HCT116 (cell line): ENCODE data around the gene ELF2. TPM values are rescaled to one million over a fixed set of nuclear protein-coding genes. Genes with fewer than 3 reads are reported as not detected.

Experiments used
- ATAC-seq: fragments of 200-7000 bp; cut with Tn5 transposase; 2 replicates; pipeline ENCODE4 v1.9.1; 2020; ENCODE audit warnings: mild to moderate bottlenecking, moderate library complexity
- BruUV-seq: library from RNA; stranded (reverse); fragments of 400-500 nt; replicated peaks from 2 replicates; lab custom pipeline; 2021; lab: Mats Ljungman, UMichigan
- CTCF ChIA-PET: fragments of 300-600 bp; sonication (Branson Sonifier 250); formaldehyde crosslinking; loops from one replicate; lab custom pipeline; 2021; ENCODE audit warnings: antibody characterized with exemption; lab: Charles Lee
- POLR2A ChIA-PET: fragments of 300-600, 350-600 bp; sonication (Branson Sonifier 250); formaldehyde crosslinking; loops from one replicate; lab custom pipeline; 2021; ENCODE audit warnings: antibody characterized with exemption; lab: Charles Lee
- RAD21 ChIA-PET, 2 experiments: fragments of 300-600 bp; sonication (Branson Sonifier 250); formaldehyde crosslinking; loops; one replicate each; lab custom pipeline; 2023; ENCODE audit warnings: low total read pairs in 2 of 2; ENCODE audit not compliant: uncharacterized antibody in 2 of 2, unreplicated experiment in 2 of 2, low non-redundant PET in 1 of 2; lab: Charles Lee
- DNase-seq: peaks from one replicate; pipeline ENCODE4 v3.0.0-alpha.2; 2010; ENCODE audit warnings: low read depth, low spot score
- H2AFZ ChIP-seq: fragments of 200-600 bp; shearing (Covaris generic), sonication (generic); 2 replicates; pipeline ENCODE4 v1.6.1; 2017; ENCODE audit warnings: low read depth, mixed run types, mixed read lengths, antibody characterized with exemption, low read length; ENCODE audit not compliant: poor library complexity, severe bottlenecking
- H3K27ac ChIP-seq: 2 replicates; pipeline ENCODE4 v1.5.1; 2012; ENCODE audit warnings: low read depth, low read length
- H3K27me3 ChIP-seq: fragments of 200-600 bp; sonication (generic); 2 replicates; pipeline ENCODE4 v1.6.1; 2016; ENCODE audit warnings: mixed run types, low read length, mixed read lengths; ENCODE audit not compliant: insufficient read depth
- H3K36me3 ChIP-seq, 2 experiments: fragments of 200-500 bp in 1 of 2; fragments of 200-600 bp in 1 of 2; sonication (Bioruptor generic) in 1 of 2; sonication (generic) in 1 of 2; 2 replicates each; pipeline versions ENCODE4 v1.5.1 to v1.6.1; 2014 to 2016; ENCODE audit warnings: low read length in 2 of 2, inconsistent platforms in 1 of 2, mixed read lengths in 1 of 2, mixed run types in 1 of 2; ENCODE audit not compliant: insufficient read depth in 2 of 2, control insufficient read depth in 1 of 2
- H3K4me1 ChIP-seq, 2 experiments: fragments of 200-600 bp in 1 of 2; sonication (generic) in 1 of 2; 2 replicates each; pipeline versions ENCODE4 v1.5.1 to v1.6.1; 2012 to 2017; ENCODE audit warnings: low read length in 2 of 2, inconsistent platforms in 1 of 2, mild to moderate bottlenecking in 1 of 2, mixed read lengths in 1 of 2, mixed run types in 1 of 2, moderate library complexity in 1 of 2; ENCODE audit not compliant: insufficient read depth in 2 of 2, control insufficient read depth in 1 of 2
- H3K4me2 ChIP-seq: fragments of 200-600 bp; sonication (generic); 2 replicates; pipeline ENCODE4 v1.6.1; 2017; ENCODE audit warnings: mixed run types, low read length, mixed read lengths
- H3K4me3 ChIP-seq, 2 experiments: fragments of 200-600 bp in 1 of 2; sonication (generic) in 1 of 2; replicated peaks in 1 of 2; 2 replicates each; pipeline ENCODE4 v1.5.1; 2011 to 2016; ENCODE audit warnings: low read length in 2 of 2, control low read depth in 1 of 2, low read depth in 1 of 2, mild to moderate bottlenecking in 1 of 2, mixed read lengths in 1 of 2, mixed run types in 1 of 2
- H3K79me2 ChIP-seq: fragments of 200-600 bp; sonication (generic); 2 replicates; pipeline ENCODE4 v1.6.1; 2017; ENCODE audit warnings: mild to moderate bottlenecking, mixed run types, low read length, moderate library complexity, mixed read lengths; ENCODE audit not compliant: insufficient read depth
- H3K9ac ChIP-seq: fragments of 200-600 bp; sonication (generic); 2 replicates; pipeline ENCODE4 v1.6.1; 2016; ENCODE audit warnings: low read length, mixed read lengths
- H3K9me2 ChIP-seq: fragments of 200-600 bp; sonication (generic), shearing (Covaris generic); 2 replicates; pipeline ENCODE4 v1.6.1; 2017; ENCODE audit warnings: mixed run types, mild to moderate bottlenecking, moderate library complexity; ENCODE audit not compliant: insufficient read depth
- H3K9me3 ChIP-seq, 2 experiments: fragments of 200-500 bp in 1 of 2; fragments of 200-600 bp in 1 of 2; sonication (Bioruptor generic) in 1 of 2; sonication (generic) in 1 of 2; 2 replicates each; pipeline ENCODE4 v1.6.1; 2014 to 2017; ENCODE audit warnings: low read length in 2 of 2, mixed read lengths in 2 of 2, inconsistent platforms in 1 of 2, low read depth in 1 of 2, mild to moderate bottlenecking in 1 of 2, mixed run types in 1 of 2, moderate library complexity in 1 of 2; ENCODE audit not compliant: control insufficient read depth in 1 of 2, insufficient read depth in 1 of 2
- H4K20me1 ChIP-seq: fragments of 200-600 bp; sonication (generic), shearing (Covaris generic); 2 replicates; pipeline ENCODE4 v1.6.1; 2017; ENCODE audit warnings: mixed run types, mild to moderate bottlenecking, moderate library complexity; ENCODE audit not compliant: insufficient read depth
- CBX3 ChIP-seq: IDR thresholded peaks from 2 replicates; pipeline ENCODE4 v1.6.1; 2012; ENCODE audit warnings: low read depth
- CEBPB ChIP-seq: IDR thresholded peaks from 2 replicates; pipeline ENCODE4 v1.6.1; 2012; ENCODE audit warnings: low read depth
- EZH2 ChIP-seq: fragments of 200-600 bp; sonication (generic); IDR thresholded peaks from 2 replicates; pipeline ENCODE4 v1.6.1; 2017; ENCODE audit warnings: antibody characterized with exemption, mixed run types
- FOSL1 ChIP-seq: IDR thresholded peaks from 2 replicates; pipeline ENCODE4 v1.6.1; 2012; ENCODE audit warnings: low read depth
- JUND ChIP-seq: IDR thresholded peaks from 2 replicates; pipeline ENCODE4 v1.6.1; 2012
- POLR2AphosphoS5 ChIP-seq: IDR thresholded peaks from 2 replicates; pipeline ENCODE4 v1.6.1; 2011; ENCODE audit warnings: mild to moderate bottlenecking, low read depth, low read length, moderate library complexity
- SP1 ChIP-seq: IDR thresholded peaks from 2 replicates; pipeline ENCODE4 v1.6.1; 2012; ENCODE audit warnings: low read depth
- SRF ChIP-seq: IDR thresholded peaks from 2 replicates; pipeline ENCODE4 v1.6.1; 2012; ENCODE audit warnings: low read depth
- YY1 ChIP-seq: IDR thresholded peaks from 2 replicates; pipeline ENCODE4 v1.6.1; 2011; ENCODE audit warnings: low read length, low read depth, moderate library complexity, mild to moderate bottlenecking; ENCODE audit not compliant: insufficient replicate concordance; ENCODE audit errors: extremely low read depth
- ZNF274 ChIP-seq: fragments of 200-500 bp; sonication (Bioruptor generic); IDR thresholded peaks from 2 replicates; pipeline ENCODE4 v1.6.1; 2014; ENCODE audit warnings: mild to moderate bottlenecking, low read depth, low read length, inconsistent platforms
- intact Hi-C: fragments of 100-400 bp; cut with micrococcal nuclease; formaldehyde crosslinking; loops from 2 replicates; pipeline ENCODE4 v1.10.0; 2022
- total RNA-seq: library from RNA; stranded (reverse); gene quantifications from one replicate; pipeline ENCODE4 v1.2.1, GENCODE V29; 2021; ENCODE audit not compliant: unreplicated experiment
- TF ChIP-seq, protein P1 (sequence below), 3 experiments: fragments of 200-600 bp in 1 of 3; sonication (generic) in 1 of 3; IDR thresholded peaks in 2 of 3; conservative IDR thresholded peaks in 1 of 3; 2 replicates each; pipeline ENCODE4 v1.5.1; 2012 to 2017; ENCODE audit warnings: low read depth in 2 of 3, low read length in 2 of 3, antibody characterized with exemption in 1 of 3, borderline replicate concordance in 1 of 3, control low read depth in 1 of 3, mild to moderate bottlenecking in 1 of 3, mixed read lengths in 1 of 3, mixed run types in 1 of 3, moderate library complexity in 1 of 3; ENCODE audit not compliant: insufficient read depth in 1 of 3
- TF ChIP-seq, protein P2 (sequence below): IDR thresholded peaks from 2 replicates; pipeline ENCODE4 v1.6.1; 2012
- TF ChIP-seq, protein P3 (sequence below): IDR thresholded peaks from 2 replicates; pipeline ENCODE4 v1.6.1; 2012

Gene ELF2
- total RNA-seq, 1 experiment from 2014 or later = 28.2 TPM

DNA sequence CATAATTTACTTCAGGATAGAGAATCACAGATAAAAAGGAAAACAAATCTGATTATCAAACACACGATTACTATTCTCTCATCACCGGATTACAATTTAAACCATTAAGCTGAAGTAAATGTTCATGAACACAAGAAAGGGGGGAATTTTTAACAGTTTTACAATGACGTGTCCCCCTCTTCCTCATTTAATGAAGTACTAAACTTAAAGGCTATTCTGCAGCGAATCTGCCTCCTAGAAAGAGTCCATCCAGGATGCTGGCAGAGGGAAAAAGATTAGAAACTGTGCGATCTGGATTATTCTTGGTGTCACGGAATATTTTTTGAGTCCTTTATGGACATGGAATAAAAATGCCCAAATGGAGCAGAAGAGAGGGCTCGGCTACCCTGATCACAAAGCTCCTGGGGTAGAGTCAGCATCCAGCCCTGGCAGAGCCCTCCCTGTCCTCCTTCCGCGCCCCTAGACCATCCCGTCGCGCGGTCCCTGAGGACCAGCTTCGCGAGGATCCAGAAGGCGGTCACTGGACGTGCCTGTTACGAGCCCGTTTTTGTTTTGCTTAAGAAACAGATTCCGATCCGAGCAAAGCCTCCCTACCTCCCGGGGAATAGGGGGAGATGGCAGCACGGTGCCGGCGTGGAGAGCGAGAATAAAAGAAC, 1.2 kb downstream of the ELF2 start:
- H2AFZ ChIP-seq = peak overlapping the region; percentile 77
- H3K9ac ChIP-seq = peak overlapping the region; percentile 84
- H4K20me1 ChIP-seq = no peaks in the 10 kb centered on the region
- peak overlapping the region; percentile 85 for H3K27ac ChIP-seq
- ATAC-seq = peak; percentile 15
- peak overlapping the region; percentile 71 to 96 for H3K4me3 ChIP-seq
- H3K27me3 ChIP-seq = no peaks in the 10 kb centered on the region
- H3K4me2 ChIP-seq = peak overlapping the region; percentile 100
- ChIA-PET RAD21 (no interaction called here), POLR2A (interaction anchor here (1.0 kb wide), 1 partner anchor 35 kb away, joined by 3 read pairs; no protein-coding TSS in a partner anchor), CTCF (interaction anchor here (0.9 to 3.1 kb wide), 2 partner anchors 8 to 145 kb away, joined by 3 to 14 read pairs; no protein-coding TSS in a partner anchor)
- DNase-seq = peak; percentile 22
- H3K9me3 ChIP-seq = no peaks in the 10 kb centered on the region
- BruUV-seq = no TSS peak
- H3K36me3 ChIP-seq = no peaks in the 10 kb centered on the region
- H3K4me1 ChIP-seq = peaks cover 0 to 35% of the 10 kb centered on the region in 2 experiments; a peak in 3 of 4 replicates
- TF ChIP-seq CEBPB (no peak), YY1 (no peak)
- intact Hi-C loops = loop anchor here (2.0 to 5.0 kb wide), 2 partner anchors 125 to 158 kb away; partner anchors contain the start of genes NAA15 and NOCT
- H3K79me2 ChIP-seq = peaks cover 18% of the 10 kb centered on the region
- H3K9me2 ChIP-seq = no peaks in the 10 kb centered on the region

DNA sequence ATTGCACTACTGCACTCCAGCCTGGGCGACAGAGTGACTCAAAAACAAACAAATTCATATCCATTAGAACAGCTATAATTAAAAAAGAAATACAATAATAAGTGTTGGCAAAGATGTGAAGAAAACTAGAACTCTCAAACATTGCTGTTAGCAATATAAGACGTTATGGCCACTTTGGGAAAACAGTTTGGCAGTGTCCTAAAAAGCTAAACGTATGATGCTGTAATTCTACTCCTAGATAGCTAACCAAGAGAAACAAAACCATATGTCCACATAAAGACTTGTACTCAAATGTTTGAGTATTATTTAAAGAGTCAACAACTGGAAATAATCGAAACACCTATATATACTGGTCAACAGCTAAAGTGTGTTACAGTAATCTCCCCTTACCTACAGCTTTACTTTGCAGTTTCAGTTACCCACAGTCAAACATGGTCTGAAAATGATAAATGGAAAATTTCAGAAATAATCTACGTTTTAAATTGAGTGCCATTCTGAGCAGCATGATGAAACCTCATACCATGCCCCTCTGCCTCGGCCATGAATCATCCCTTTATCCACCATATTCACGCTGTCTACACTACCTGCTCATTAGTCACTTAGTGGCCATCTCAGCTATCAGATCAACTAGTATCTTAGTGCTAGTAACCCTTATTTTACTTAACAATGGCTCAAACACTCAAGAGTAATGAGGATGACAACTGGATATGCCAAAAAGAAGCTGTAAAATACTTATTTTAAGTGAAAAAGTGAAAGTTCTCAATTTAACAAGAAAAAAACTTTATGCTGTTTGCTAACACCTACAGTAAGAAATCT, 4.9 kb downstream of the ELF2 start:
- ChIA-PET RAD21 (no interaction called here), POLR2A (no interaction called here), CTCF (interaction anchor here (1.4 to 2.2 kb wide), 2 partner anchors 124 to 142 kb away, joined by 7 to 8 read pairs; no protein-coding TSS in a partner anchor)
- peaks cover 3 to 25% of the 10 kb centered on the region in 2 experiments; a peak in 3 of 4 replicates for H3K4me1 ChIP-seq
- no peak overlapping the region for H2AFZ ChIP-seq
- H3K27ac ChIP-seq = no peak overlapping the region
- H4K20me1 ChIP-seq = no peaks in the 10 kb centered on the region
- peaks cover 18% of the 10 kb centered on the region for H3K79me2 ChIP-seq
- H3K36me3 ChIP-seq = no peaks in the 10 kb centered on the region
- H3K9me3 ChIP-seq = no peaks in the 10 kb centered on the region
- H3K9ac ChIP-seq = no peak overlapping the region; the same call in 1 of the 2 replicates
- peak; percentile 40; the same call in 1 of the 2 replicates for TF ChIP-seq JUND
- TF ChIP-seq, protein P1, sequence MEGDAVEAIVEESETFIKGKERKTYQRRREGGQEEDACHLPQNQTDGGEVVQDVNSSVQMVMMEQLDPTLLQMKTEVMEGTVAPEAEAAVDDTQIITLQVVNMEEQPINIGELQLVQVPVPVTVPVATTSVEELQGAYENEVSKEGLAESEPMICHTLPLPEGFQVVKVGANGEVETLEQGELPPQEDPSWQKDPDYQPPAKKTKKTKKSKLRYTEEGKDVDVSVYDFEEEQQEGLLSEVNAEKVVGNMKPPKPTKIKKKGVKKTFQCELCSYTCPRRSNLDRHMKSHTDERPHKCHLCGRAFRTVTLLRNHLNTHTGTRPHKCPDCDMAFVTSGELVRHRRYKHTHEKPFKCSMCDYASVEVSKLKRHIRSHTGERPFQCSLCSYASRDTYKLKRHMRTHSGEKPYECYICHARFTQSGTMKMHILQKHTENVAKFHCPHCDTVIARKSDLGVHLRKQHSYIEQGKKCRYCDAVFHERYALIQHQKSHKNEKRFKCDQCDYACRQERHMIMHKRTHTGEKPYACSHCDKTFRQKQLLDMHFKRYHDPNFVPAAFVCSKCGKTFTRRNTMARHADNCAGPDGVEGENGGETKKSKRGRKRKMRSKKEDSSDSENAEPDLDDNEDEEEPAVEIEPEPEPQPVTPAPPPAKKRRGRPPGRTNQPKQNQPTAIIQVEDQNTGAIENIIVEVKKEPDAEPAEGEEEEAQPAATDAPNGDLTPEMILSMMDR (IDR thresholded peaks at IDR 0.05 in 2 of 3, conservative IDR thresholded peaks at IDR 0.05 in 1 of 3; ENCODE audit: borderline replicate concordance in 1 of 3, insufficient read depth in 1 of 3, low read depth in 2 of 3, low read length in 2 of 3) = no peak
- TF ChIP-seq, protein P2, sequence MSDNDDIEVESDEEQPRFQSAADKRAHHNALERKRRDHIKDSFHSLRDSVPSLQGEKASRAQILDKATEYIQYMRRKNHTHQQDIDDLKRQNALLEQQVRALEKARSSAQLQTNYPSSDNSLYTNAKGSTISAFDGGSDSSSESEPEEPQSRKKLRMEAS = peak; percentile 46; the same call in 1 of the 2 replicates
- peak; percentile 56 for TF ChIP-seq CEBPB
- TF ChIP-seq SP1 = 0 out of 2 replicates have a peak, but pooled peaks have one; percentile 14
- no peak for TF ChIP-seq ZNF274
- no peak for TF ChIP-seq SRF
- no peak for TF ChIP-seq POLR2AphosphoS5
- TF ChIP-seq CBX3 = peak; percentile 65; the same call in 1 of the 2 replicates
- no peak for TF ChIP-seq EZH2
- peak; percentile 45 for TF ChIP-seq FOSL1
- TF ChIP-seq, protein P3, sequence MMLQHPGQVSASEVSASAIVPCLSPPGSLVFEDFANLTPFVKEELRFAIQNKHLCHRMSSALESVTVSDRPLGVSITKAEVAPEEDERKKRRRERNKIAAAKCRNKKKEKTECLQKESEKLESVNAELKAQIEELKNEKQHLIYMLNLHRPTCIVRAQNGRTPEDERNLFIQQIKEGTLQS = no peak
- 0 out of 4 replicates have a peak overlapping the region, but pooled peaks of 1 of the 2 experiments have one; percentile 14 for H3K4me3 ChIP-seq
- BruUV-seq = no TSS peak
- ATAC-seq = no peak
- H3K4me2 ChIP-seq = peak overlapping the region; percentile 59
- no peaks in the 10 kb centered on the region for H3K9me2 ChIP-seq
- DNase-seq = no peak
- no peaks in the 10 kb centered on the region for H3K27me3 ChIP-seq
- intact Hi-C loops = no loop called here
